IMR-90 (cell line): Measurements from ENCODE around the gene CST9L. TPM values are rescaled to one million over a fixed set of nuclear protein-coding genes. Genes with fewer than 3 reads are reported as not detected.

Experiments
- ATAC-seq: fragments of 200-7000 bp; cut with Tn5 transposase; 2 replicates; pipeline ENCODE4 v1.9.1; 2020; ENCODE audit warnings: low read depth, mild to moderate bottlenecking, moderate library complexity
- BruUV-seq: library from RNA; stranded (reverse); fragments of 400-500 nt; replicated peaks from 2 replicates; lab custom pipeline; 2021; lab: Mats Ljungman, UMichigan
- CTCF ChIA-PET: fragments of 300-600 bp; formaldehyde crosslinking; extraction: SDS; loops from one replicate; lab custom pipeline; 2021; ENCODE audit warnings: antibody characterized with exemption; lab: Yijun Ruan, JAX
- POLR2A ChIA-PET: fragments of 300-600 bp; sonication (Branson Sonifier 250); formaldehyde crosslinking; loops from one replicate; lab custom pipeline; 2022; ENCODE audit warnings: antibody characterized with exemption; ENCODE audit not compliant: unreplicated experiment; lab: Charles Lee
- DNase-seq: peaks from one replicate; pipeline ENCODE4 v3.0.0; 2013
- H2AFZ ChIP-seq: replicated peaks from 2 replicates; pipeline ENCODE3; 2013; ENCODE audit warnings: low read length, mild to moderate bottlenecking; ENCODE audit not compliant: poor library complexity
- H2AK5ac ChIP-seq: 2 replicates; pipeline ENCODE4 v1.6.1; 2013; ENCODE audit warnings: low read depth, low read length, inconsistent platforms
- H2AK9ac ChIP-seq: replicated peaks from 2 replicates; pipeline ENCODE3; 2013; ENCODE audit warnings: mild to moderate bottlenecking, low read depth, low read length, moderate library complexity; ENCODE audit not compliant: poor library complexity
- H2BK120ac ChIP-seq: 2 replicates; pipeline ENCODE4 v1.6.1; 2013; ENCODE audit warnings: low read depth, low read length, inconsistent platforms
- H2BK15ac ChIP-seq: 3 replicates; pipeline ENCODE4 v1.6.1; 2013; ENCODE audit warnings: low read depth, low read length, inconsistent platforms
- H2BK20ac ChIP-seq: 2 replicates; pipeline ENCODE4 v1.6.1; 2013; ENCODE audit warnings: low read depth, mild to moderate bottlenecking, inconsistent platforms, low read length, moderate library complexity
- H2BK5ac ChIP-seq: 2 replicates; pipeline ENCODE4 v1.6.1; 2013; ENCODE audit warnings: mild to moderate bottlenecking, low read depth, low read length, inconsistent platforms; ENCODE audit not compliant: poor library complexity, severe bottlenecking
- H3K14ac ChIP-seq: replicated peaks from 2 replicates; pipeline ENCODE4 v1.6.1; 2013; ENCODE audit warnings: low read depth, low read length, inconsistent platforms
- H3K18ac ChIP-seq: 2 replicates; pipeline ENCODE4 v1.6.1; 2013; ENCODE audit warnings: low read depth, low read length, control low read depth
- H3K23ac ChIP-seq: 2 replicates; pipeline ENCODE4 v1.6.1; 2013; ENCODE audit warnings: low read depth, low read length, inconsistent platforms
- H3K27ac ChIP-seq: 2 replicates; pipeline ENCODE4 v1.5.1; 2013; ENCODE audit warnings: mild to moderate bottlenecking, control low read depth, low read length; ENCODE audit not compliant: insufficient read depth
- H3K27me3 ChIP-seq: 2 replicates; pipeline ENCODE4 v1.6.1; 2013; ENCODE audit warnings: low read length; ENCODE audit not compliant: control insufficient read depth, insufficient read depth
- H3K36me3 ChIP-seq: 2 replicates; pipeline ENCODE4 v1.6.1; 2013; ENCODE audit warnings: low read length, mixed read lengths; ENCODE audit not compliant: control insufficient read depth, insufficient read depth
- H3K4ac ChIP-seq: 2 replicates; pipeline ENCODE4 v1.6.1; 2013; ENCODE audit warnings: low read depth, low read length, inconsistent platforms
- H3K4me1 ChIP-seq: 2 replicates; pipeline ENCODE4 v1.6.1; 2013; ENCODE audit warnings: low read length, mixed read lengths; ENCODE audit not compliant: control insufficient read depth, insufficient read depth
- H3K4me2 ChIP-seq: 2 replicates; pipeline ENCODE4 v1.6.1; 2013; ENCODE audit warnings: low read depth, mild to moderate bottlenecking, control low read depth, low read length, moderate library complexity
- H3K4me3 ChIP-seq: 2 replicates; pipeline ENCODE4 v1.5.1; 2013; ENCODE audit warnings: low read depth, mild to moderate bottlenecking, control low read depth, low read length, moderate library complexity; ENCODE audit not compliant: insufficient read depth
- H3K56ac ChIP-seq: 2 replicates; pipeline ENCODE4 v1.6.1; 2013; ENCODE audit warnings: low read length, inconsistent platforms; ENCODE audit not compliant: insufficient read depth; ENCODE audit errors: extremely low read depth
- H3K79me1 ChIP-seq, 2 experiments: 2 replicates each; pipeline ENCODE4 v1.6.1; 2013; ENCODE audit warnings: low read length in 2 of 2, inconsistent platforms in 1 of 2, low read depth in 1 of 2
- H3K9ac ChIP-seq: 2 replicates; pipeline ENCODE4 v1.6.1; 2013; ENCODE audit warnings: low read depth, low read length, control low read depth
- H3K9me1 ChIP-seq: 2 replicates; pipeline ENCODE4 v1.6.1; 2013; ENCODE audit warnings: low read length, inconsistent platforms; ENCODE audit not compliant: insufficient read depth
- H3K9me3 ChIP-seq: 2 replicates; pipeline ENCODE4 v1.6.1; 2013; ENCODE audit warnings: low read length; ENCODE audit not compliant: control insufficient read depth, insufficient read depth
- H4K20me1 ChIP-seq: 2 replicates; pipeline ENCODE4 v1.6.1; 2013; ENCODE audit warnings: low read length, inconsistent platforms; ENCODE audit not compliant: insufficient read depth
- H4K5ac ChIP-seq: 2 replicates; pipeline ENCODE4 v1.6.1; 2013; ENCODE audit warnings: mild to moderate bottlenecking, low read depth, low read length, control low read depth
- H4K8ac ChIP-seq, 2 experiments: 2 replicates each; pipeline ENCODE4 v1.6.1; 2013; ENCODE audit warnings: low read depth in 2 of 2, low read length in 2 of 2, control low read depth in 1 of 2, inconsistent platforms in 1 of 2
- H4K91ac ChIP-seq: 2 replicates; pipeline ENCODE4 v1.6.1; 2013; ENCODE audit warnings: low read depth, low read length, inconsistent platforms; ENCODE audit not compliant: insufficient read depth
- BHLHE40 ChIP-seq: fragments of 150-350 bp; IDR thresholded peaks from 2 replicates; pipeline ENCODE4 v1.6.1; 2016; ENCODE audit warnings: mild to moderate bottlenecking, low read depth, low read length
- CEBPB ChIP-seq: IDR thresholded peaks from 2 replicates; pipeline ENCODE4 v1.6.1; 2012; ENCODE audit warnings: low read depth, low read length, improper control_type of control experiment
- CHD1 ChIP-seq: IDR thresholded peaks from 2 replicates; pipeline ENCODE4 v1.6.1; 2012; ENCODE audit warnings: low read depth, low read length, improper control_type of control experiment
- CTCF ChIP-seq: conservative IDR thresholded peaks from 2 replicates; pipeline ENCODE4 v1.5.1; 2012; ENCODE audit warnings: mild to moderate bottlenecking, low read depth, low read length, improper control_type of control experiment
- ELK1 ChIP-seq: fragments of 150-350 bp; IDR thresholded peaks from 2 replicates; pipeline ENCODE4 v1.6.1; 2016; ENCODE audit warnings: low read depth, mild to moderate bottlenecking, low read length, moderate library complexity, borderline replicate concordance
- FOS ChIP-seq: fragments of 150-350 bp; IDR thresholded peaks from 2 replicates; pipeline ENCODE4 v1.6.1; 2016; ENCODE audit warnings: low read depth, low read length
- MAFK ChIP-seq: IDR thresholded peaks from 2 replicates; pipeline ENCODE4 v1.6.1; 2012; ENCODE audit warnings: low read depth, low read length, improper control_type of control experiment
- MAZ ChIP-seq: IDR thresholded peaks from 2 replicates; pipeline ENCODE4 v1.6.1; 2012; ENCODE audit warnings: low read depth, mild to moderate bottlenecking, low read length, improper control_type of control experiment, moderate library complexity, borderline replicate concordance
- MXI1 ChIP-seq: IDR thresholded peaks from 2 replicates; pipeline ENCODE4 v1.6.1; 2012; ENCODE audit warnings: low read depth, mild to moderate bottlenecking, low read length, moderate library complexity, borderline replicate concordance
- NFE2L2 ChIP-seq: fragments of 150-350 bp; IDR thresholded peaks from 2 replicates; pipeline ENCODE4 v1.6.1; 2016; ENCODE audit warnings: low read depth, mild to moderate bottlenecking, low read length
- POLR2A ChIP-seq: IDR thresholded peaks from 2 replicates; pipeline ENCODE4 v1.6.1; 2012; ENCODE audit warnings: mild to moderate bottlenecking, low read depth, low read length
- RAD21 ChIP-seq: IDR thresholded peaks from 2 replicates; pipeline ENCODE4 v1.6.1; 2012; ENCODE audit warnings: low read length, improper control_type of control experiment
- RCOR1 ChIP-seq: IDR thresholded peaks from 2 replicates; pipeline ENCODE4 v1.6.1; 2012; ENCODE audit warnings: mild to moderate bottlenecking, low read length, improper control_type of control experiment; ENCODE audit not compliant: insufficient replicate concordance
- RFX5 ChIP-seq: IDR thresholded peaks from 2 replicates; pipeline ENCODE4 v1.8.0; 2012; ENCODE audit warnings: low read depth, mild to moderate bottlenecking, low read length, moderate library complexity
- WGBS, 2 experiments: methylation state at CpG; one replicate each; pipeline versions ENCODE4 v1.1.5 to v1.1.7; 2013; ENCODE audit warnings: missing lambda C conversion rate in 2 of 2; ENCODE audit not compliant: insufficient read length in 1 of 2; ENCODE audit errors: extremely low coverage in 2 of 2; 5-methylcytosine and 5-hydroxymethylcytosine counted together
- dilution Hi-C: fragments of 300-500 bp; cut with HindIII; formaldehyde crosslinking; loops from one replicate; pipeline ENCODE4 v1.14.3; 2018; ENCODE audit warnings: low sequenced_read_pairs; ENCODE audit not compliant: unreplicated experiment
- in situ Hi-C: fragments of 300-500 bp; cut with MboI; formaldehyde crosslinking; loops from 3 replicates; pipeline ENCODE4 v1.14.3; 2019; ENCODE audit warnings: low sequenced_read_pairs, inconsistent platforms, mixed read lengths
- intact Hi-C: fragments of 100-400 bp; cut with micrococcal nuclease; formaldehyde crosslinking; loops from 2 replicates; pipeline ENCODE4 v1.10.0; 2022
- polyA plus RNA-seq, 3 experiments: library from polyadenylated mRNA; depleted of rRNA; stranded (reverse); fragments of >200 nt; gene quantifications; 2 replicates each; pipeline ENCODE4 v1.2.3, GENCODE V29; 2012; ENCODE audit warnings: low replicate concordance in 1 of 3
- total RNA-seq: library from RNA; depleted of rRNA; stranded (reverse); fragments of >200 nt; gene quantifications from 2 replicates; pipeline ENCODE4 v1.2.3, GENCODE V29; 2012

The CST9L gene
- total and polyA plus RNA-seq, 2 of the 4 experiments (the other 2 are of a cell fraction) = not detected

- no peak for TF ChIP-seq MAZ
- no peak for TF ChIP-seq FOS
- no peak for TF ChIP-seq CEBPB
- no peak for TF ChIP-seq RAD21
- TF ChIP-seq MAFK = no peak
- no peak for TF ChIP-seq NFE2L2
- no peak for TF ChIP-seq CTCF
- no peak for TF ChIP-seq CHD1
- TF ChIP-seq MXI1 = no peak
- TF ChIP-seq POLR2A = no peak
- no peak for TF ChIP-seq RCOR1
- no peak for TF ChIP-seq RFX5
- TF ChIP-seq ELK1 = no peak
- TF ChIP-seq BHLHE40 = no peak
- in situ Hi-C loops = no loop called here
- no peak overlapping the region for H3K4ac ChIP-seq
- H3K4me1 ChIP-seq = no peaks in the 10 kb centered on the region
- H3K56ac ChIP-seq = no peak overlapping the region
- no peak overlapping the region for H3K23ac ChIP-seq
- no CpG with 5 or more reads among the region's 1 CpG for WGBS, 2 experiments
- no peak overlapping the region for H3K27ac ChIP-seq
- H4K8ac ChIP-seq = no peak overlapping the region
- no peaks in the 10 kb centered on the region for H3K9me1 ChIP-seq
- H2AK9ac ChIP-seq = no peak overlapping the region
- H3K79me1 ChIP-seq = no peaks in the 10 kb centered on the region
- no peak for DNase-seq
- no peak overlapping the region for H4K91ac ChIP-seq
- no TSS peak for BruUV-seq
- dilution Hi-C loops = no loop called here
- H3K27me3 ChIP-seq = no peaks in the 10 kb centered on the region; the same call in 1 of the 2 replicates
- H3K36me3 ChIP-seq = no peaks in the 10 kb centered on the region
- no peak overlapping the region for H3K4me2 ChIP-seq
- H3K9ac ChIP-seq = no peak overlapping the region
- ChIA-PET POLR2A (interaction anchor here (0.6 kb wide), 1 partner anchor 11 kb away, joined by 3 read pairs; no protein-coding TSS in a partner anchor), CTCF (no interaction called here)
- ATAC-seq = no peak
- no peak overlapping the region for H3K4me3 ChIP-seq
- H2BK120ac ChIP-seq = no peak overlapping the region
- H3K14ac ChIP-seq = no peak overlapping the region
- H2BK15ac ChIP-seq = no peak overlapping the region
- intact Hi-C loops = no loop called here
- H4K20me1 ChIP-seq = no peaks in the 10 kb centered on the region
- H2BK20ac ChIP-seq = no peak overlapping the region
- H3K9me3 ChIP-seq = no peaks in the 10 kb centered on the region; the same call in 1 of the 2 replicates
- H4K5ac ChIP-seq = no peak overlapping the region
- H2BK5ac ChIP-seq = no peak overlapping the region
- H2AFZ ChIP-seq = no peak overlapping the region
- no peak overlapping the region for H3K18ac ChIP-seq
- no peak overlapping the region for H2AK5ac ChIP-seq
Observed at GRCh38 chr20:23514848-23515247, 53.4 kb downstream of the CST9L start.
